SU-DHL-6 (cell line): ENCODE results near the gene PARVA.
"Not testable (repeated sequence)": the region's sequence is repeated elsewhere in the genome, so short reads cannot be mapped to it uniquely, and the experiment has no call there.

Experiments used
- H2AFZ ChIP-seq: fragments of 200-600 bp; sonication (generic); 2 replicates; pipeline ENCODE4 v1.6.1; 2014; ENCODE audit warnings: low read depth, mild to moderate bottlenecking, moderate library complexity, mixed read lengths, antibody characterized with exemption, low read length; ENCODE audit not compliant: severe bottlenecking
- H3F3A ChIP-seq: fragments of 200-600 bp; shearing (Covaris generic); 2 replicates; pipeline ENCODE4 v1.6.0; 2016; ENCODE audit warnings: antibody characterized with exemption, mild to moderate bottlenecking; ENCODE audit not compliant: insufficient read depth
- H3K27ac ChIP-seq: fragments of 200-600 bp; sonication (generic); 2 replicates; pipeline ENCODE4 v1.5.1; 2016; ENCODE audit warnings: low read depth, mild to moderate bottlenecking, low read length, moderate library complexity, mixed read lengths
- H3K27me3 ChIP-seq: fragments of 200-600 bp; sonication (generic), shearing (Covaris generic); 2 replicates; pipeline ENCODE4 v1.6.0; 2014; ENCODE audit warnings: mild to moderate bottlenecking, low read length
- H3K36me3 ChIP-seq: fragments of 200-600 bp; sonication (generic); 2 replicates; pipeline ENCODE4 v1.6.1; 2014; ENCODE audit warnings: mild to moderate bottlenecking, low read length, mixed read lengths
- H3K4me2 ChIP-seq: fragments of 300-600, 200-600 bp; shearing (Covaris generic), sonication (generic); 2 replicates; pipeline ENCODE4 v1.6.0; 2014; ENCODE audit warnings: low read length, low read depth, mild to moderate bottlenecking; ENCODE audit not compliant: poor library complexity, severe bottlenecking
- H3K4me3 ChIP-seq: fragments of 200-600 bp; sonication (generic); 2 replicates; pipeline ENCODE4 v1.5.1; 2014; ENCODE audit warnings: antibody characterized with exemption, low read length, mild to moderate bottlenecking, mixed read lengths; ENCODE audit not compliant: insufficient read depth, poor library complexity, severe bottlenecking
- H3K79me2 ChIP-seq: fragments of 200-600 bp; sonication (generic); 2 replicates; pipeline ENCODE4 v1.6.1; 2014; ENCODE audit warnings: mild to moderate bottlenecking, low read length, moderate library complexity; ENCODE audit not compliant: insufficient read depth
- H3K9ac ChIP-seq: fragments of 200-600 bp; sonication (generic); 2 replicates; pipeline ENCODE4 v1.7.0; 2014; ENCODE audit warnings: mild to moderate bottlenecking, low read length
- H3K9me2 ChIP-seq: fragments of 200-600 bp; sonication (generic); replicated peaks from 2 replicates; pipeline ENCODE4 v1.6.1; 2014; ENCODE audit warnings: low read length; ENCODE audit not compliant: insufficient read depth
- H3K9me3 ChIP-seq: fragments of 200-600 bp; sonication (generic); 2 replicates; pipeline ENCODE4 v1.6.1; 2014; ENCODE audit warnings: low read length, mixed read lengths; ENCODE audit not compliant: insufficient read depth
- H4K20me1 ChIP-seq: fragments of 200-600 bp; sonication (generic); 2 replicates; pipeline ENCODE4 v1.6.1; 2014; ENCODE audit warnings: low read depth, mild to moderate bottlenecking, antibody characterized with exemption, low read length, moderate library complexity, mixed read lengths
- CTCF ChIP-seq: fragments of 200-600 bp; sonication (generic); IDR thresholded peaks from one replicate; pipeline ENCODE4 v1.5.1; 2017; ENCODE audit warnings: antibody characterized with exemption, mild to moderate bottlenecking, low read length, moderate library complexity; ENCODE audit not compliant: insufficient read depth, poor library complexity, severe bottlenecking
- EZH2phosphoT487 ChIP-seq: fragments of 200-600 bp; sonication (generic), shearing (Covaris generic); conservative IDR thresholded peaks from 2 replicates; pipeline ENCODE4 v1.6.1; 2018; ENCODE audit warnings: mild to moderate bottlenecking, antibody characterized with exemption, low read length, moderate library complexity, mixed read lengths

Gene PARVA

DNA sequence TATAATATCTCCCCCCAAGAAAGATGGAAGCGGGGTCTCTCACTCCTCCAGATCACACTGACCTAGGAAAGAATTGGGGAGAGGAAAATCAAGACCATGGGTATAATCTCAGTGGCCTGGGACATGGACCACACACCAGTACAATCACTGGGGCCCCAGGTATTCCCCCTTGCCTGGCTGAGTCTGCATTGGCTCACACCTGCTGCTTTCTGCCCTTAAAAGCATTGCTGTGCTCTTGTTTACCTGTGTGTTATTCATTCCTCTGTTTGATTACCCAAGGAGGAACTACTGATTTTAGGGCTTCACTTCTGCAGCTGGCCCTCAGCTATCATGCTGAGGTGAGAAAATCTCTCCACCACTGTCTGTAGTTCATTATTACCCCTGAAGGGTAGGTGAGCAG, 14.0 kb upstream of the PARVA start:
- H3F3A ChIP-seq, result no peaks in the 10 kb centered on the region
- TF ChIP-seq CTCF (no peak), EZH2phosphoT487 (no peak)
- no peak overlapping the region for H3K27ac ChIP-seq
- no peaks in the 10 kb centered on the region for H3K79me2 ChIP-seq
- no peaks in the 10 kb centered on the region for H3K36me3 ChIP-seq
- no peaks in the 10 kb centered on the region for H3K9me3 ChIP-seq
- H3K9ac ChIP-seq, result no peak overlapping the region
- no peak overlapping the region for H3K4me2 ChIP-seq
- no peak overlapping the region for H3K4me3 ChIP-seq
- H3K27me3 ChIP-seq, result no peaks in the 10 kb centered on the region
- H2AFZ ChIP-seq, result no peak overlapping the region
- no peaks in the 10 kb centered on the region for H3K9me2 ChIP-seq
- no peaks in the 10 kb centered on the region for H4K20me1 ChIP-seq

- H3K9me2 ChIP-seq, H3K27me3 ChIP-seq, H3K79me2 ChIP-seq, H4K20me1 ChIP-seq, H2AFZ ChIP-seq, H3F3A ChIP-seq, H3K4me2 ChIP-seq, H3K9me3 ChIP-seq, H3K9ac ChIP-seq, H3K4me3 ChIP-seq, H3K27ac ChIP-seq, H3K36me3 ChIP-seq: not testable (repeated sequence)
These were observed 11.3 kb upstream of the PARVA start for GRCh38 chr11:12365965-12366575.

GRCh38 chr11:12367057-12367456, 10.3 kb upstream of the PARVA start:
- not testable (repeated sequence) for H3F3A ChIP-seq, H3K27ac ChIP-seq, H3K27me3 ChIP-seq, H3K4me2 ChIP-seq, H3K9ac ChIP-seq, H3K9me3 ChIP-seq, H3K79me2 ChIP-seq, H3K36me3 ChIP-seq, H4K20me1 ChIP-seq, H2AFZ ChIP-seq, H3K9me2 ChIP-seq, H3K4me3 ChIP-seq

DNA sequence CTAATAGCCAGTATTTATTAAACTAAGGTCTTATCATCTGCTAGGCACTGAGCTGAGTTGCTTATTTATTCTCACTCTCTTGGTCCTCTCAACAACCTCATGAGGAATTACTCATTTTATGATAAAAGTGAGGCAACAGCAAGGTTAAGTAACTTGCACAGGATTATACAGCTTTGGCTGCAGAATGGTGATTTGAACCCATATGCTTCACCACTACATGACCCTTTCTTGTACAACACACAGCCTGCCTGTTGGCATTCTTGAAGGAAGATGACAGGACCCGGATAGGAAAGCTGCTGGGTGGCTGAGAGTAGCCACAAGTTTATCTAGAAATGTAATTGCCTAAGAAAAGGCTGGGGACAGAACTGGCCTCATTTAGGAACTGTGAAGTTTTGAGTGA, 5.3 kb upstream of the PARVA start:
- Histone ChIP-seq H3K79me2 (no peaks in the 10 kb centered on the region), H3K27ac (no peak overlapping the region), H4K20me1 (no peaks in the 10 kb centered on the region), H3K9ac (no peak overlapping the region), H3K4me2 (no peak overlapping the region), H3K36me3 (no peaks in the 10 kb centered on the region), H3K9me2 (no peaks in the 10 kb centered on the region), H3K9me3 (no peaks in the 10 kb centered on the region), H3K4me3 (no peak overlapping the region), H3K27me3 (no peaks in the 10 kb centered on the region), H3F3A (no peaks in the 10 kb centered on the region), H2AFZ (no peak overlapping the region)
- no peak for TF ChIP-seq CTCF
- TF ChIP-seq EZH2phosphoT487, result no peak
